DLD1 (cell line): Measurements from ENCODE around the gene CST8.
"Not testable (repeated sequence)": the region's sequence is repeated elsewhere in the genome, so short reads cannot be mapped to it uniquely, and the experiment has no call there.

ENCODE experiments used
- in situ Hi-C: cut with HindIII; loops from 2 replicates; pipeline ENCODE4 v1.10.0; 2017; ENCODE audit warnings: low sequenced_read_pairs

The CST8 gene, protein sequence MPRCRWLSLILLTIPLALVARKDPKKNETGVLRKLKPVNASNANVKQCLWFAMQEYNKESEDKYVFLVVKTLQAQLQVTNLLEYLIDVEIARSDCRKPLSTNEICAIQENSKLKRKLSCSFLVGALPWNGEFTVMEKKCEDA

DNA sequence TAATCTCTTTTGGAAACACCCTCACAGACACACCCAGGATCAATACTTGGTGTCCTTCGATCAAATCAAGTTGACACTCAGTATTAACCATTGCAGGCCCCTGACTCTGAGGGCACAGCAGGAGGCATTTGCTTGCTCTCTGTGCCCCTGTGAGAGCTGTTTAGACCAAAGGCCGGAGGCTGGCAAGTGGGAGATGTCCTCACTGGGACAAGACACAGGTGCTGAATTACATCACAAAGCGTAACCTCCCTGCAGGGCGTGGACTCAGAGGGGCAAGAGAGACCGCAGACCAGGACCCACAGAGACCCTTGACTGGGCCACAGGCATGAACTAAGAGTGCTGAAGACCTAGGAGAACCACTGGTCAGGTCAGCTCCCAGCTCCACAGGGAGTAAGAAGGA lies at the start of gene CST8:
Gene CST8 (plus strand): TSS at position 301 of the 400 bp plus-strand sequence. CDS start 551 bp downstream, outside the sequence.
- in situ Hi-C loops, result no loop called here

DNA sequence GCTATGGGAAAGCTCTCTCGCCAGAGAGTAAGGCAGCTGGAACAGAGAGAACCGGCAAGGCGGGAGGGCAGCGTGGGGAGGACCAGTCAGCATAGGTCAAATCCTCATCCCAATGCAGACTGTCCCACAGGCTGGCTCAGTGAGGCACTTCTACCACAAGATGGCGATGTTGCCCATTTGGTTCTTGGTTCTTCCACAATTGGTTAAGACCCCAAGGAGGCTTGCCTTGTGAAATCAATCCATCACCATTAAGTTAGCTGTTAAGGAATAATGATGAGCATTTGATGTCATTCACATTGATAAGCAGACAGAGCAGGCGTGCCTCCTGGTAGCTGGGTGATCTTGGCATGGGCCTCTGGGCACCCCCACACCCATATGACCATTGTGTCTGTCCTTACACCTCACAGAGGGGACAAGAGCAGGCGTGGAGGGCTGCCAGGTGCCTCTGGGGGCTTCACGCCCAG lies 49.0 kb upstream of the CST8 start:
- in situ Hi-C loops, result no loop called here

- in situ Hi-C loops, result no loop called here
These were observed 48.5 kb upstream of the CST8 start for GRCh38 chr20:23442436-23442835.

GRCh38 chr20:23444859-23445258 lies 46.1 kb upstream of the CST8 start:
- in situ Hi-C loops, result no loop called here

DNA sequence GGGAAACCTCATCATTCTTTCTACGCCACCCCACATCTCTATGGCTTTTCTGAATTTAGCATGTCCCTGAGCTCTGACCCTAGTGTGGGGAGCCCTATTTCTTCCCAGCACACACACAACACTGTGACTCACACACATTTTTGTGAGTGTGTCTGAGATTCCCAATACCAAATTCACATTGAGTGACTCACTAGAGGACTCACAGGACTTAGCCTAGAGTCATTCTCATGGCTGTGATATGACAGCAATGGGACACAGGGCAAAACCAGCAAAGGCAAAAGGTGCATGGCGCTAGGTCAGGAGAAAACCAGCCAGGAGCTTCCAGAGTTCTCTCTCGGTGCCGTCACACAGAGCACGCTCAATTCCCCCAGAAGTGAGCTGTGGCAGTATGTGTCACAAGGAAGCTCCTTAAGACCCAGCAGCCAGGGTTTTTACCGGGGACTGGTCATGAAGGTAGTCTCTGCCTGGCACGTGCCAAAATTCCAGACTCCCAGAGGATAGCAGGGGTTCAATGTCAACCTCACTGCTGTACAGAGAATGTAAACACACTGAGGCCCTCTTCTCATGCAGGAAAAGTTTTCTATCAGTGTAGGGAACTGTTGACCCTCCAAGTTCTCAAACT lies 45.2 kb upstream of the CST8 start:
- in situ Hi-C loops, result no loop called here

GRCh38 chr20:23446505-23446904 lies 44.4 kb upstream of the CST8 start:
- in situ Hi-C loops, result no loop called here

DNA sequence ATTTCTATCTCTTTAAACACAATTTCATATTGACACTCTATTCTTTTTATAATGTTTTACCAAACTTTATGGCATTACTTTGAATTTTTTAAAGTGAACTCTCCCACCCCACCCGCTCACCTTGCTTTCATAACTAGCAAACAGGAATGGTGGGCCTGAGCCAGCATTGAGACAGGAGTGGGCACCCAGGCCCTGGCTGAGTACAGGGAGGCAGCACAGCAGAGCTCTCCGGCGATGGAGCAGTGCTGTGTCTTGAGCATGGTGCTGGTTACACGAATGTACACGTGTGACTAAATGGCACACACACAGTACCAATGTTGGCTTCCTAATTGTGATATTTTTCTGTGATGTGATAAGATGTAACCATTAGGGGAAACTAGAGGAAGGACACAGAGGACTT lies 42.8 kb upstream of the CST8 start:
- in situ Hi-C loops, result no loop called here

DNA sequence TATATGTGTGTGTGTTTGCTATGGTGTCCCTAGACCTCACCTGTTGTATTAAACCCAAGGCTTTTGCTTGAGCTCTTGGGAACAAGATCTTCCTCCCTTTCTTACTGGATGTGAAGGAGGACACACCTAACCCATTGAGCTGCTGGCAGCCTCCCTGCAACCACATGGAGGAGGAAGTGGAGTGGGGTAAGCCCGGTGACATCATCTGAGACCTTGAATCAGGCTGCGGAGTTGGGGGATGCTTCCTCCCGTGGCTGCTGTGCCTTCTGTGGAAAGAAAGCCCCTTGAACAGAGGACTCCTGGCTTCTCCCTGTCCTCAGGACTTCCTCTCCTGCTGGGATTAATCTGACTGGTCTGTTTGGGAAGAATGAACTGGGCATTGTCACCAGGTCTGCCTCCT lies 41.5 kb upstream of the CST8 start:
- in situ Hi-C loops, result no loop called here

DNA sequence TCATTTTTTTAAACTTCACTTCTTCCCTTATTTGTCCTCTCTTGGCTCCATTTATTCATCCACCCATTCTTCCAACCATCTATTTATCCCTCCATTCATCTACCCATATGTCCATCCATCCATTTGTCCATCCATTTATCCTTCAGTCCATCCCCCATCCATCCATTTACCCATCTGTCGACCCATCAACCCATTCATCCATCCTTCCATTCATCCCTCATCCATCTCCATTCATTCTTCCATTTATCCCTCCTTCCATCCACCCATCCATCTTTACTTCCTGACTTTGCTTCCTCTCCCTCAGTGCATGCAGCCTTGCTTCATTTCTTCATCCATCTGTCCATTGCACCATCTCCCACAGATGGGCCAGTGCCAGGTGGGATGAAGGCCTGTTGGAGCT lies 40.0 kb upstream of the CST8 start:
- in situ Hi-C loops, result no loop called here

GRCh38 chr20:23451956-23452487 lies 38.9 kb upstream of the CST8 start:
- in situ Hi-C loops, result no loop called here

GRCh38 chr20:23452776-23453175 lies 38.1 kb upstream of the CST8 start, which contains the start of gene CST11:
Gene CST11 (minus strand): TSS chr20:23452876. CDS start chr20:23452811, 65 bp downstream.
- in situ Hi-C loops, result no loop called here

GRCh38 chr20:23453549-23454543 lies 37.1 kb upstream of the CST8 start:
- in situ Hi-C loops, result no loop called here

DNA sequence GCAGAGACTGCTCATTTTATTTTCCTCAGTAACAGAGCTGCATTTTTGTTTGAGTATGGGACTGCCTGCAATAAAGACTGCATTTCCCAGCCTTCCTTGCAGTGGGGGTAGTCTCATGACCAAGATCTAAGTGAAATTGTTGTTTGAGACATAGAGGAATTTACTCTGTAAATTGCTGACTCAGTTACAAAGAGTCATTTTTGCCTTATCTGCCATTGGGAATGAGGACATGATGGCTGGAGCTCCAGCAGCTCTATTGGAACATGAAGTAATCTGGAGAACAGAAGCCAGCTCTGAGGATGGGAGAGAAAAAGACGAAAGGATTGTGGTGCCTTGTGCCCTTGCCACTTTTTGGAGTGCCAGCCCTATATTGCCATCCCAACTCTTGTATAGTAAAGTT lies 36.1 kb upstream of the CST8 start:
- in situ Hi-C loops, result no loop called here

DNA sequence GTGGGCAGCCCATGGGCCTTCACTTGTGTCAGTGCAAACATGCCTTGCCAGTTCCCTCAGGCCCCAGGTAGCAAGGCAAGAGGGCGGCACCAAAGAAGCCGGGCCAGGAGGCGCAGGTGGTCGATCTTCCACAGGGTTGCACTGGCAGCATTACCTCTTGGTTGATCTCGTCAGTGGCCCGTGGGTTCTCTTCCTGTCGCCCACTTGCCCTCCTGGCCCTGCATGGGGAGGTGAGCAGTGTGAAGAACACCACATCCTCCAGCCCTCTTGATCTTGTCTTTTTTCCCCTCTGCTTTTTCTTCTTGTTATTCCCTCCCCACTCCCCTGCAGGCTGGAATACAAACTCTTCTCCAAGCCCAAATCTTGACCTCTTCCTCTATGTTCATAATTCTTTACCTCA lies 35.3 kb upstream of the CST8 start:
- in situ Hi-C loops, result no loop called here

GRCh38 chr20:23456409-23456808 lies 34.5 kb upstream of the CST8 start:
- in situ Hi-C loops, result no loop called here

- in situ Hi-C loops, result no loop called here
These were observed 34.0 kb upstream of the CST8 start for GRCh38 chr20:23456873-23457272.

GRCh38 chr20:23459461-23460150 lies 31.3 kb upstream of the CST8 start:
- in situ Hi-C loops, result no loop called here

DNA sequence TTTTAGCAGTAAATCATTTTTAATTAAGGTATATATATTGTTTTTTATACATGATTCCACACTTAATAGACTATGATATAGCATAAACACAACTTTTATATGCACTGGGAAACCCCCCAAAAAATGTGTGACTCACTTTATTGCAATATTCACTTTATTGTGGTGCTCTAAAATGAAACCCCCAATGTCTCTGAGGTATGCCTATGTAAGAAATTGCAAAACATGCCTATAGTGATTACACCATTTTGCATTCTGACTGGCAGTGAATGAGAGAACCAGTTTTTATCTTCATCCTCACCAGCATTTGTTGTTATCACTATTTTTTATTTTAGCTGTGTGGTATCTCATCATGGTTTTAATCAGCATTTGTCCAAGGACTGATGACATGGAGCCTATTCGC lies 29.7 kb upstream of the CST8 start:
- in situ Hi-C loops, result no loop called here

DNA sequence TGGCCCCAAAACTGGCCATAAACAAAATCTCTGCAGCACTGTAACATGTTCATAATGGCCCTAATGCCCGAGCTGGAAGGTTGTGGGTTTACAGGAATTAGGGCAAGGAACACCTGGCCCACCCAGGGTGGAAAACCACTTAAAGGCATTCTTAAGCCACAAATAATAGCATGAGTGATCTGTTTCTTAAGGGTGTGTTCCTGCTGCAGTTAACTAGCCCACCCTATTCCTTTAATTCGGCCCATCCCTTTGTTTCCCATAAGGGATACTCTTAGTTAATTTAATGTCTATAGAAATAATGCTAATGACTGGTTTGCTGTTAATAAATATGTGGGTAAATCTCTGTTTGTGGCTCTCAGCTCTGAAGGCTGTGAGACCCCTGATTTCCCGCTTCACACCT lies 24.0 kb upstream of the CST8 start:
- in situ Hi-C loops, result not testable (repeated sequence)

GRCh38 chr20:23472306-23472705 lies 18.6 kb upstream of the CST8 start:
- in situ Hi-C loops, result not testable (repeated sequence)

DNA sequence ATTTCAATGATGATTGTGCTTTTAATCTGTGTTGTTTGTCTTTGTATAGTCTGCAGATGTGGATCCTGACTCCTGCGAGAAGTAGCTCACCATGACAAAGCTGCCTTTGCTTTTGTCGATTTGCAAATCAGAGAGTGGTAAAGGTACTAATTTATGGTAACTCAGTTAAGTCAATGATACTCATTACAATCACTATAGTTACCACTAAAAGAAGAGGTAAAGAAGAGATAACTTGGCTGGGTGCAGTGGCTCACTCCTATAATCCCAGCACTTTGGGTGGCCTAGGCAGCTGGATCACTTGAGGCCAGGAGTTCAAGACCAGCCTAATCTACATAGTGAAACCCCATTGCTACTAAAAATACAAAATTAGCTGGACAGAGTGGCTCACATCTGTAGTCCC lies 17.6 kb upstream of the CST8 start:
- in situ Hi-C loops, result not testable (repeated sequence)
